ENCODE data around the gene ZBTB14.
A peak's percentile ranks its signal among the peaks of the same experiment; 100 is the strongest.

Gene ZBTB14, protein sequence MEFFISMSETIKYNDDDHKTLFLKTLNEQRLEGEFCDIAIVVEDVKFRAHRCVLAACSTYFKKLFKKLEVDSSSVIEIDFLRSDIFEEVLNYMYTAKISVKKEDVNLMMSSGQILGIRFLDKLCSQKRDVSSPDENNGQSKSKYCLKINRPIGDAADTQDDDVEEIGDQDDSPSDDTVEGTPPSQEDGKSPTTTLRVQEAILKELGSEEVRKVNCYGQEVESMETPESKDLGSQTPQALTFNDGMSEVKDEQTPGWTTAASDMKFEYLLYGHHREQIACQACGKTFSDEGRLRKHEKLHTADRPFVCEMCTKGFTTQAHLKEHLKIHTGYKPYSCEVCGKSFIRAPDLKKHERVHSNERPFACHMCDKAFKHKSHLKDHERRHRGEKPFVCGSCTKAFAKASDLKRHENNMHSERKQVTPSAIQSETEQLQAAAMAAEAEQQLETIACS

GRCh38 chr18:5295231-5295920 lies at the start of gene ZBTB14:
Gene ZBTB14 (minus strand): TSS chr18:5295726. CDS start chr18:5293246, 2,480 bp downstream.
- peak; percentile 89 for DNase-seq

DNA sequence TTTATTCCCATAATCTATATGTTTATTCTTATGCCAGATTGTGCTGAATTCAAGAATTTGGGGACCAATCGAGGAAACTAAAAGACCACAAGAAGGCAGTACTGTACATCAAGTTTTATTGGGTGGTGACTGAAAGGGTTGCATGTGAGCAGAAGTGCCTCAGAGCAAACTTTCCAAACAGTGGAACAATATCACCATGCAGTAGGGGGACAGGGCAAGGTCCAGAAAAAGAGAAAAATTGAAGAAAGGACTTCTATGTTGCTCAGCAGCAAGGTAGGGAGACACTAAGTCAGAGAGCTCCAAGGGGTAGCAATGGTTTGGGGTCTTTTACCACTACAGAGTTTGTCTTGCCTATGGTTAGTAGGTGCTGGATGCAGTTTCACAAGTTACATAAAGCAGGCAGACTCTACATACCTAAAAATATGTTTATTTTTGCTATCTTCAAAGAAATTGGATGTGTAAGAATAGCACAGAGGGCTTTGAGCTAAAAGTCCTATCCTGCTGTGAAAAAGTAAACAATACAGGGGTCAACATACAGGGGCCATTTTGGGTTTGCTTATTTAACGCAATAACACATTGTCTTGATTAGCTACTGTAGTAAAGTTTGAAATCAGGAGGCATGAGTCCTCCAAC lies 43.8 kb upstream of the ZBTB14 start:
- DNase-seq = no peak

- DNase-seq = no peak
Observed at GRCh38 chr18:5334456-5335075, 39.0 kb upstream of the ZBTB14 start.

DNA sequence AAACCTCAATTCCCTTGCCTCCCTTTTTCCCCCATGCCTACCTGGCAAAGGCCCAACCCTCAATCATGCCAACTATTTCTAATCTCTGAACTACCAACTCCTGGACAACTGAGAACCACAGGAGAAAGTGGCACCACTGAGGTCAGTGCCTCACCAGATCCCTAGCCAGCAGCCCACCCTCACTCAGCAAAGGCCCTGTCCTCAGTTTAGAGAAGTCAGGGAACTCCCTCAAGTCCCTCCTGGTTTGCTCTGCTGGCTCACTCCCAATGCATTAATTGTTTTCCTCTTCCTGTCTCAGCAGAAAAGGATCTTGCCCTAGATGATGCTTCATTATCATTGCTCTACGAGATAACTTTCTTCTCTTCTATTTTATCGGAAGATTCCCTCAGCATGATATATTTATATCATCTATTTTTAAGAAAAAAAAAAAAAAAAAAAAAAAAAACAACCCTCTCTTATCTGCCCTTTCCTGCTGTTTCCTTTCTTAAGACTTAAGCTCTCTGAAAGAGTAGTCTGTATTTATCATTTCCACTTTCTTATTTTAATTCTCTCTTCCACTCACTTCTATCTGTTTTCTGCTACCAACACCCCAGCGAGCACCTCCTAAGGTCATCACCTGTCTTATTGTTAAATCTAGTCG lies 22.7 kb upstream of the ZBTB14 start:
- DNase-seq = no peak

DNA sequence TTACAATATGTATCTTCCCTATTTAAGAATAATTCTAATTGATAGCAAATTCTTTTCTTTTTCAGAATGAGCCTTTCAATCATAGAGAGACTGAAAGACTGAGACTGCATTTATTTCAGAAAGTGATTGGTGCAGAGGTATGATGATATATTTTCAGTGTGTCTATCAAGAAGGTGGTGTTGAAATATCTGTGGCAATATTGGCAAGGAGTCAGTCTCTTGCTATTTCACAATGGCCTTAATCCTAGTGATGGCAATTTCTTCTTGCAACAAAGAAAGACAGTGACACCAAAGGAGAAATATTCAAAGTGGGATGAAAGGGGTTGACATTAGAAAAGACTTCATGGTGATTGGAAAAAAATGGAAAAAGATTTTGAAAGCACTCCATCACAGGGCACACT lies 21.7 kb upstream of the ZBTB14 start:
- no peak for DNase-seq

- DNase-seq = no peak
Observed at GRCh38 chr18:5315838-5316237, 20.3 kb upstream of the ZBTB14 start.

DNA sequence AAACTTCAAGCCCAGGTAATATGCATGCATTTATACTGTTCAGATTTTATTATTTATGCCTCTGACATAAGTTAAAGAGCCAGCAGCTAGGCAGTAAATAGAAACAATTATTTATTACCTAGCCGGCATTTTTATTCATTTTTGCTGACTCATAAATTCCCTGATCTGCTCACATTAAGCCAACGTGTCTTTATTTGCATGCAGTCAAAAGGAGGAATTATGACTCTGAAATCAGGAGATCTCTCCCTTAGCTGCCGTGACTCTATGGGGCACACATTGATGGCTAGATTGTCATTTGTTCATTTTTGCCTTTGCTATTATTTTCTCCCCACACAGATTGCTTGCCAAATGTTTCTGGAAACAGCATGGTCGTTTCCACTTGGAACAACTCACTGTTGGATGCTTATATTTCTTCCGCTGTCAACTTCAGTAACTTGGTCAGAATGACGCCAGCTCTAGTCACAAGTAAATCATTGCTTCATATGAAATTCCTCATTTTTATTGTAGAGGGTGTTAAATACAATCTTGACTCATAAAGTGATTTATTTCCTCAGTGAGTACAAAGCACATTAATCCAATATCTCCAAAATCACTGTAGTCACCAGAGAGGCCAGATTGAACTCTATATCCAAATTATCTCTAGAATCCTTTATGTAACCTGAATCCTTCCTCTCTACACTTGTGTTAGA lies 15.9 kb upstream of the ZBTB14 start:
- no peak for DNase-seq

GRCh38 chr18:5309888-5310470 lies 14.5 kb upstream of the ZBTB14 start:
- no peak for DNase-seq

DNA sequence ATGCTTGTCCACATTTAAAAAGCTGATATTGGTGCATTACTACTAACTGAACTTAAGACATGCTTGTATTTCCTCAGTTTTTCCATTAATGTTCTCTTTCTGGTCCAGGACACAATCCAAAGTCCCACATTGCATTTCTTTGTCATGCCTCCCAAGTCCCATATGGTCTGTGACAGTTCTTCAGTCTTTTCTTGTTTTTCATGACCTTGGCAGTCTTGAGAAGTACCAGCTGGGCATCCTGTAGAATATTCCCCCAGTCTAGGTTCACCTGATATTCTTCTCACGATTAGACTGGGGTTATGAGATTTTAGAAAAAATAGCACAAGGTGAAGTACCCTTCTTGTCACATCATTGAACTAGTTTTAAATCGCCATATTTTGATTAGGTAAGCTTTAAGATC lies 10.3 kb upstream of the ZBTB14 start:
- no peak for DNase-seq

GRCh38 chr18:5304232-5304631 lies 8.7 kb upstream of the ZBTB14 start:
- DNase-seq = no peak

DNA sequence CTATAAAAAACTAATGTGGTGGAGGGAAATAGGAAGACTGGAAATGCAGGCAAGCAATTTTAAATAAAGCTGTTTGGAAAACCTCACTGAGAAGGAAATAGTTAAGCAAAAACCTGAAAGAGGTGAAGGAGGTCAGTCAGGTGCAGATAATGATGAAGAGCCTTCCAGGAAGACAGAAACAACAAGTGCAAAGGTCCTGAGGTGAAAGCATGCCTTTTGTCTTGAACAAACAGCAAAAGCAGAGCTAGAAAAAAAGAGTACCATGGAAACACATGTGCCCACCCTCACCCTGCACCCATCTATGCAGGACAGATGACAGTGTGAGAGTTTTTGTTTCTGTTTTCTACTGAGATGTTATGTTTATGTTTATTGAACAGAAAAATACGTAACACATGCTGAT lies 8.1 kb upstream of the ZBTB14 start:
- no peak for DNase-seq

DNA sequence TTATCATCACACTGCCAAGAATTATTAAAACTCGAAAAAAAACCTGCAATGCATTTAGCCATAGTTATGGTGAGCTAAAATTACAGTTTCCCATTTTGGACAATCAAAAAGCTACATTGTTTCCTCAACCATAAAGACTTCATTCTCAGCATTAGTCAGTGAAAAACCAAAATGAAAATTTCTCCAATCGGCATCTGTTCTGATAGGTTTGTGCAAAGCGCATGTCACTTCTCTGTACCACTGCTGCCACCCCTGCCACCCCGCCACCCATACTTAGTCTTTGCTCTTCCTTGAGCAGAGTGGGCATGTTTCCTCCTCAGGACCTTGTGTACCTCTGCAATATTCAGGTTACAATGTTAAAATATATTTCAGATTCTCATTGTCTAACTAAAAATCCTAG lies 7.1 kb upstream of the ZBTB14 start:
- no peak for DNase-seq

- DNase-seq = no peak
Observed at GRCh38 chr18:5300476-5301010, 5.0 kb upstream of the ZBTB14 start.

DNA sequence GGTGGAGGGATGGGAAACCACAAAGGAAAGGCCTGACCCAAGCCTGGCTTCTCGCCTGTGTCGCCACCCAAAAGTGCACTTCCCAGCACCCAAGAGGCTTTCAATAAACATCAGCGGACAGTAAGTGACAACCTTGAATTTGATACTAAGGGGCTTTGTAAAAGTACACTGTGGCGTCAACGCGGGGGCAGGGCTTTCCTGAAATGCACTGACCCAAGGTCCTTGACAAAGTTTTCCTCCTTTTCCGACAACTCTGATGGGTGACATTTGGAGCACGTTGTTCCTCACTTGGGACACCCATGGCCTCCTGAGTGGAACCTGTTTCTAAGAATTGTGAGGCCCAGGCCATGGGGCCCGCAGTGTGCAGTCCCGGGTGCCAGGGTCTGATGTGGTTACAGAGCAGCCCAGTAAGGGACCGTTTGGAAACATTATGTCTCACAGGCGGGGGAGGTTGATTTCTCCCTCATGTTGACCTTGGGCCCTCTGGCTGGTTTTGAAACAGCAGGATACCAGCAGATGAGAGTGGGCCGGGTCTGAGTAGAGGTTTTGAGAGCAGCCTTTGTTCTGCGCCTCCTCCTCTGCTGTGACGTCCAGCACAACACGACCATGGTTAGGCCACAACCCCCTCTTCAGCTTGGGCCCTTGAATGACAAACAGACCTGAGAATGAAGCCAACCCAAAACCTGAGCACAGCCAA lies 2.8 kb upstream of the ZBTB14 start:
- DNase-seq = no peak

DNA sequence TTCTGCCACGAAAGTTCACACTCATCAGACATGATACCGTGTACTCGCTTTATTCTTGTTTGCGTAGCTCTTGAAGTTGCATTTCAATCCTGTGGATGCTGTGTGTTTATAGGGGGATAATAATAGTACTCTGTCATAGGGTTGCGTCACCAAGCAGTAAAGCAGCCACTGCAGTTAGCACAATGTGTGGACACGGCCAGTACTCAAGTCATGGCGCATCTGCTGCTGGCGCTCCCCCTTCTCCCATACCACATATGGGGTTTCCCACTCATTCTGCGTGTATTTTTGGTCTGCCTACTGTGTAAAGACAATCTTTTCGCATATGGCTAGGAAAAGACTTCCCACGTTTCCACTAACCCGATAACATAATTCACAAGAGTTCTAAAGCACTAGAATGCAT lies 2.1 kb upstream of the ZBTB14 start:
- DNase-seq = no peak

- peak; percentile 93 for DNase-seq
Observed at GRCh38 chr18:5296706-5297320, 1.3 kb upstream of the ZBTB14 start.

GRCh38 chr18:5295981-5296705 lies 617 bp upstream of the ZBTB14 start:
- DNase-seq = peak; percentile 97

DNA sequence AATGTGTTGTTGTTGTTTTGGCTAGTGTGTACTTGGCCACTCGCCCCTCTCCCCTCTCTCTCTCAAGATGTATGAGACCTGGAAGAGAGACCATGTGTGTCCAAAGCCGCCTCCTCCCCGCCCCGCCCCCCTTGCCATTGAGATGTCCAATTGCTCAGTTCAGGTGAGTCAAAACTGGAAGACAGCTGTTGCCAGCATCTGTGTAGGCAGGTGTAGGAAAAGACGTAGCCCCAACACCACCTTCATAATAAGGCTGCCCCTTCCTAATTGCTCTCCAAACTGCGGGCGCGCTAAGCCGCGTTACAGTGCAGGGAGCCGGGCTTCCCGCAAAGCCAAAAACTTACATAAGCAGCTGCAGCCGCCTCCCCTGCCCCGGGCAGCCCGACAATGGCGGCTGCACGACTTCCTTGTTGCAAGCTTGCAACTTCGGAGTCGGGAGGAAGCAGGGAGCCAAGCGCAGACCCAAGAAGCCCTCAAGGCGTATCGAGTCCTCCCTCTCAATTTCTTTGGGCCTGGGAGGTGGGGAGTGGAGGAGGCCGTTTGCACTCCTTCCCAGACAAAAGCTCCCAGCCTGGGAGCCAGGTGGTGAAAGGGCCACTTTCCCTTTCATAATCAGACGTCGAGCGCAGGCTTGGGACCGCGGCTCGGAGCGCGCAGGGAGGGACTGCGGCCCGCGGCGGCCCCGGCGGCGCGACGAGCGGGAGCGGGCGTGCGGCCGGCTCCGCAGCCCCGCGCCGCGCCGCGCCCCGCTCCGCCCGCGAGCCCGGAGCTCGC lies 882 bp downstream of the ZBTB14 start:
- peak; percentile 89 for DNase-seq

DNA sequence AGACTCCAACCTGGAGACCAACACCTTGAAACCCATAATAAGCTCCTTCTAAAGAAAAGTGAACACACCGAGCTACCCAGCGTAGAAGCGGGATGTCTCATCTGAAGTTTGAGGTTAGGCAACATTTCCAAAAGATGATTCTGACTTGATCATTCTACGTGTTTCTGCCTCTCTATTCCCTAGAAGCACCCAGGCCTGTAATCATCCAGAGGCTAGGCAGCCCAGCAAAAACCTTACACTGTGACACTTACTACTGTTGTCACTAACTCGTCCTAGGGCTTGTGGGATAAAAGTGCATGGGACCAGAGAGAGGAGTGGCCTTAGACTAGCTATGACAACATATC lies 1.4 kb downstream of the ZBTB14 start:
- DNase-seq = no peak

Measured in NCI-H146 (cell line).